22Rv1 (cell line): ENCODE measurements around the gene DMXL2.

Source experiments
- CTCF ChIP-seq: fragments of 450-650 bp; IDR thresholded peaks from 2 replicates; pipeline ENCODE4 v1.5.1; 2017; ENCODE audit warnings: mild to moderate bottlenecking
- ZFX ChIP-seq: fragments of 450-650 bp; IDR thresholded peaks from 2 replicates; pipeline ENCODE4 v1.6.1; 2017; ENCODE audit warnings: antibody characterized with exemption, borderline replicate concordance

- TF ChIP-seq CTCF (no peak), ZFX (no peak)
Measured at GRCh38 chr15:51613951-51614350, 8.6 kb downstream of the DMXL2 start.
